Skin of body (tissue), 2 donors: ENCODE data around the gene FBXL14. TPM values are rescaled to one million over a fixed set of nuclear protein-coding genes. Genes with fewer than 3 reads are reported as not detected.
"Not testable (repeated sequence)": the region's sequence is repeated elsewhere in the genome, so short reads cannot be mapped to it uniquely, and the experiment has no call there.

Experiments used
- DNase-seq: peaks from one replicate; lab custom pipeline; 2025; lab: John Stamatoyannopoulos, UW
- total RNA-seq: library from RNA; depleted of rRNA; stranded (reverse); fragments of >200 nt; gene quantifications from one replicate; pipeline ENCODE4 v1.2.3, GENCODE V29; 2014

The FBXL14 gene
- total RNA-seq, 1 donor from 2014 or later = 4.8 TPM

DNA sequence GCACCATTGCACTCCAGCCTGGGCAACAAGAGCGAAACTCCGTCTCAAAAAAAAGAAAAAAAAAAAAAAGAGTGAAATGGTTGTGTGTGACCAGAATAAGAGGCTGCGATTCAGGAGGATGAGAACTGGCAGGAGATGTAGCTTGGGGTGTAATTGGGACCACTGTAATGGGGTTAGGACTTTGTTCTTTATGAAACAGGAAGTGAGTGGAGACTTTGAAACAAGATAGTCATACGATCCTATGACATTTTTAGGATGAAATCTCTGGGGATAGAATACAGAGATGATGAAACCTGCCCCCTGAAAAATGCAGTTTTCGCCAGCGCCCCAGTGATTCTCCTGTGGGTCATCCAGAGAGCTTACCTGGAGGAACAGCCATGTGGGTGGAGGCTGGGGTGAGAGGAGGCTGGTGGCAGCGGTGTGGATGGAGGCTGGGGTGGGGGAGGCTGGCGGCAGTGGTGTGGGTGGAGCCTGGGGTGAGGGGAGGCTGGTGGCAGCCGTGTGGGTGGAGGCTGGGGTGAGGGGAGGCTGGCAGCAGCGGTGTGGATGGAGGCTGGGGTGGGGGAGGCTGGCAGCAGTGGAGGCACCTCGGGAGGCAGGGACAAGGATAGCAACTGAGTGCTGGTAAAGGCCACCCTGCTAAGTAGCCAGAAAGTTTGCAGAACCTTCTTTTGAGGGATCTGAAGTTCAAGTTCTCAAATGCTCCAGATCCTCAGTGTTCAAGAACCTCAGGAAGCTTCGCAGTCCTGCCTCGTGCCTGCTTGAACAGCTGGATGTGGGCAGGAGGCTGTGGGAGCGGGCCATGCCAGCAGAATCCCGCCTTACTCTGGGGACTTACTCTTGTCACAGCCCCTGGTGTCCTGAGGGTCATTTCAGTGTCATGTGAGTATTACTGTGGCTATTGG is 20.2 kb downstream of the FBXL14 start:
- DNase-seq = no peak

DNA sequence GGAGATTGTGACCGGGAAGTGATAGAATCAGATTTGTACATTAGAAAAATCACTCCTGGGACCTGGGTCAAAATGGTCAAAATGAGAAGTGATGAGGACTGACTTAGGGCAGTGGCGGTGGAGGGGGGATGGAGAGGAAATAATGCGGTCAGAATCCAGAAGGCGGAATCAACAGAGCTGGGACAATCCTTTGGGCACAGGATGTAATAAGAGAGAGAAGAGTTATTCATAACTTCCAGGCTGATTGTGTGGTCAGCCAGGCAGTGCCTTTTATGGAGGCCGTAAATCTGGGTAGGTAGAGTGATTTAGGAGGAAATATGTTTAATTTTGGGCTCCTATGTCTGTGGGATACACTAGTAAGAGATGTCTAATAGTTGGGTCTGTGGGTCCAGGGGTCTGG is 21.6 kb downstream of the FBXL14 start:
- DNase-seq = no peak

DNA sequence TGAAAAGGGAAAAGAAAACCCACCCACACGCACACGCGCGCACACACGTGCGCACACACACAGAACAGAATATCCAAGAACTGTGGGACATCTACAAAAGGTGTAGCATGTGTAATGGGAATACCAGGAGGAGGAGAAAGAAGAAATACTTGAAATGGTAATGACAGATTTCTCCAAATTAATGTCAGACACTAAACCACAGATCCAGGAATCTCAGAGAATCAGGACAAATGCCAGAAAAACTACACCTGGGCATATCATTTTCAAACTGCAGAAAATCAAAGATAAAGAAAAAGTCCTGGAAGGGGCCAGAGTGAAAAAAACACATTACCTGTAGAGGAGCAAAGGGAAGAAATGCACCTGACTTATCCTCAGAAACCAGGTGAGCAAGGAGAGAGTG is 26.5 kb downstream of the FBXL14 start:
- no peak for DNase-seq

DNA sequence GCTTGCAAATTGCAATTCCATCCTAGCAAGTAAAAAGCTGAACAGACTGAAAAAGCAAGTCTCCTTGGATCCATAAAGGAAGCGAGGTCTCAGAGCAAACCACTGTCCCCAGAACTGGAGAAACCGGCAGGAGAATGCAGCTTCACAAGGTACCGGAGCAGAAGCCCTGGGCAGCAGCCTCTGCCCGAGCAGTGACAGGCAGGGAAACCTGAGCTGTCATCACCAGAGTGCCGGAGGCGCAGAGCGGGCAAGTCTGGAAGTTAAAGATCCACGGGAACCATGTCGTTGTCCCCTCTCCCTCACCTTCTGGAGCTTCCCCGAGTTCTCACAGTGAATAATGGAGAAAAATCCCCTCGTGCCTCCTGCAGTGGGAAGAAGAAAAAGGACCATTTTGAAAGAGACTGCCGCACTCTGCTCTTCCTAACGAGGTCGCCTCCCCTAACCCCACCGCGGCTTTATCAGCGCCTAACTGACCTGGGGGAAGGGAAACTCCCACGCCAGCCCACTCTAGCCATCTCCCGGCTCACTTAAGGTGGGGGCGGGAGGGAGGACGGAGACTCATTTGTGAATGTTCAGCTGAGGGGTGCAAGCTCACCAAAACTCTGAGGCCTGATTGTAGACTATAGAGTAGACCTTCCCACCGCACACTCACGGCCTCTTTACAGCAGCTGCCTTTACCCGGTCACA is 27.8 kb downstream of the FBXL14 start:
- no peak for DNase-seq

DNA sequence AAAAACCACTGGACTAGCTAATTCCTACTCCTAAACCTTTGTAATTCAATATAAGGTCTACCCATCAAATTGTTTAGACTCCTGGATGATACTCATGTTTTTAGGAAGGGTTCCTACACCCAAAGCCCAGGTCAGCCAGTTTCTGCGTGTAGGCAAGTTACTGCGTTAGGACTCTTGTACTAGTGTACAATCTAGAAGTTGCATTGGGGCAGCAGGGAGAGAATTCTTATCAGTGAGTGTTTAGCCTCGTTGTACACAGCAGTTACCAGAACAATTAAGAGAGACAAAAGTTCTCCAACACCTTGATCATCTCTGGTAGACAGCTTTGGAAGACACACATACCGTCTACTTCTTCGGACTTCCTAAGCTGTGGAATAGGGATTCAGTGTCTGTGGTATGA is 29.2 kb downstream of the FBXL14 start:
- DNase-seq = no peak

DNA sequence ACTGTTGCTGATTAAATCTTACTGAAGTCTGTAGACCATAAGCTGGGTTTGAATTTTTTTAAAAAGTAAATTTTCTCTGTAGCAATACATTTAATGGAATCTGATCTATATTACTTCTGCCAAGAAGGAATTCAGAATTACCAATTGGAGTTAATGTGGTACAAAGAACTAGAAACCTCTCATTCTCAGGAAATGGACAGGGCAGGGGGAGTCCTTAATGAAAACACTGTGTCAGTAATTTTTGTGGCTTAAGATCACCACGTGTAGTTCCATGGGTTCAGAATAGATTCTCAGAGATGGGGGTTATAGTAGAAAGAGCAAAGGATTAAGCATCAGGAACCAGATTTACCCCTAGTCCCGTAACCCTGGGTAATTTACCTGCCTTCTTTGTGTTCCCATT is 30.3 kb downstream of the FBXL14 start:
- DNase-seq = no peak

DNA sequence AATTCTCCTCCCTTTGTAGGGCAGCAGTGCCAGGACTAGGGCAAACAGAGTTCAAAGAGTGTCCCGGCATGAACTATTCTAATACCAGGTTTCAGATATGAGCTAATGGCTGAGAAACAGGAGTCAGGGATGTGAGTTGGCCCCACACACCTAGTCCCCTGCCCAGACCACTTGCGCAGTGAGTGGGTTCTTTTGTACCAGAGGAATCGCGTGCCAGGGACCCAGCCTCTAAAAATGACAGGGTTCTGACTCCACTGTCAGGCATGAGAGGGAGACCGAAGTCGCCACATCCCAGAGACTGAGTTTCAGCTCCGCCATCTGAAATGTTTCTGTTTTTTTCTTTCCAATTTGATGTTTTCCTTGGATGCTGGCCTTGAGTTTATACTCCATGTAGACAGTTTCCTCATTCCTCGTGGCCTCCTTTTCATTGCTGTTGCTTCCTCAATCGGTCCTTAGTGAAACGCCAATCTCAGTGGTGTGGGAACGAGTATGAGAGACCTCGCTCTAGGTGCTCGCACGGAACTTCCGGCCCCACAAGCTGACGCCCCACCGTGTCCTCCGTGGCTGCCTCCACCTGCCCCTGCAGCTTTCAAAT is 31.5 kb downstream of the FBXL14 start:
- no peak for DNase-seq

DNA sequence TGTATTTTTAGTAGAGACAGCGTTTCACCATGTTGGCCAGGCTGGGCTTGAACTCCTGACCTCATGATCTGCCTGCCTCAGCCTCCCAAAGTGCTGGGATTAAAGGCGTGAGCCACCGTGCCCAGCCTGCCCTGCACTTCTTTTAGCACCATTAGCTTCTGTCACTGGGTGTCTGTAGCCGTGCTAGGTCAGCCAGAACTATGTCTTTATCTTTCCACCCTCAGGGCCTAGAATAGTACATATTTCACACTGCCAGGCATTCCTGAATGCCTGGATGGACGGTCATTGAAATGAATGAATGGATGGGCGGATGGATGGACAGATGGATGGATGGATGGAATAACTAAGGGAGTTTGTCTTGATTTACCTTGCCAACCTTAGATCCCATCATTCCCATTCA is 33.7 kb downstream of the FBXL14 start:
- no peak for DNase-seq

DNA sequence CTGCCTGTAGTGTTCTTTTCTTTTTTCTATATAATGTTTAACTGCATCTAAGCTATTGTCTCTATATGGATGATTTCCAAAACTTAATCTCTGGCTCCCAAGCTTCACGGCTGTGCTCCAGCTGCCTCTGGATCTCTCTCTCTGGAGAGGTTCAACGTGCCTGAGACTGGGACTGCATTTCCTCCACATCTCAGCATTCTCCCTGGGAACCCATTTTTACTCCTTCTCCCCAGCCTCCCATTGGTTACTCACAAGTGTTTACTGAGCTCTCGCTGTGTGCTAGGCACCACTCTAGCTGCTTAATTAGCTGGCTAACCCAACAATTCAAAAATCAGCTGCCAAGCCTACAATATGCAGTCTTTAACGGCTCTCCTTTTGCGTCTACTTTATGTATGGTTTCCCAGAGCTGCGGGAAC is 34.7 kb downstream of the FBXL14 start:
- DNase-seq = peak; percentile 77

DNA sequence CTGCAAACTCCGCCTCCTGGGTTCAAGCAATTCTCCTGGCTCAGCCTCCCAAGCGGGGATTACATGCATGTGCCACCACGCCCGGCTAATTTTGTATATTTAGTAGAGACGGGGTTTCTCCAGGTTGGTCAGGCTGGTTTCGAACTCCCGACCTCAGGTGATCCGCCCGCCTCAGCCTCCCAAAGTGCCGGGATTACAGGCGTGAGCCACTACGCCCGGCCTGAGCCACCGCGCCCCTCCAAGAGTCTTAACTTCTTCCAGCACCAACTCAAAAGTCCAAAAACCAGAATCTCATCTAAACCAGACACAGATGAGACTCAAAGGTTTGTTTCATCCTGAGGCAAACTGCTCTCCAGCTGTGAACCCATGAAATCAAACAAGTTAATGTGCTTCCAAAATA is 36.3 kb downstream of the FBXL14 start:
- not testable (repeated sequence) for DNase-seq

DNA sequence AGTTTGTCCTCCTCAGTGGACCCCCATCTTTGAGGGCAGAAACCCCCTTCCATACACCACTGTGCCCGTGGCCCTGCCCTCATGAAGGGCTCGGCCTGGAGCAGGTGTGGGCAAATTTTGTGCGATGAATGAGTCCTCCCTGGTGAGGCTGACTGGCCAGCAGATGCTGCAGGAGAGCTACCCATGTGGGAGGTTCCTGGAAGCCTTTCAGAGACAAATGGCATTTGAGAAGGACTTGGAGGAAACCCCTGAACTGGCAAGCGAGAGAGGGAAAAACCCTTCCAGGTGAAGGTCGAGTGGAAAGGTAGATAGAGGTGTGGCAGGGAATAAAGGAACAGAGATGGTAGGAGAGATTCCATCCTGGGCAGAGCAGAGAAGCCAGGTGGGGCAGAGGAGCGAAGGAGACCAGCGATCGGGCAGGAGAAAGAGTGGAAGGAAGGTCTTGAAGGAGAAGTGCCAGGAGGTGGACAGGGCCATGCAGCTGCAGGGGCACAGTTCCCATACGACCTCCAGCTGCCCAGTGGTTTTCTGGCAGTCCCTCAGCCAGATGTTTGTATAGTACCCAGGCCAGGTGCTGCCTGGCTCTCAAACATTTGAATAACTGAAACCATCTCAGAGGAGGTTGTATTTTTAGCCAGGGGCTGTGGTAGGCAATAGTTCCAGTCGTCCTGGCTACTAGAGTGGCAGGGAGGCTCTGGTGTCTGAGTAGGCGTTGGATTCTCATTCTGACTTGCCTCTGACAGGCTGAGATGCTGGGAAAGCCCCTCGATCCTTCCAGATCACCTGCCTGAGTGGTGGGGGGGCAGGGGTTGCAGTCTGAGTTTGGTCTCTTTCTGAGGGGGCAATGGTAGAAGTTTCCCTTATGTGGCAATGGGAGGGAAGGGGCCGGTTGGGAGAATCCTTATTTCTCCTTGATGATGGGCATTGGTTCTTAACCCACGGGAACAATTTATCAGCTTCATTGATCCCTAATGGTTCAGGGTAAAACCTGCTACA is 40.1 kb downstream of the FBXL14 start:
- DNase-seq = no peak

DNA sequence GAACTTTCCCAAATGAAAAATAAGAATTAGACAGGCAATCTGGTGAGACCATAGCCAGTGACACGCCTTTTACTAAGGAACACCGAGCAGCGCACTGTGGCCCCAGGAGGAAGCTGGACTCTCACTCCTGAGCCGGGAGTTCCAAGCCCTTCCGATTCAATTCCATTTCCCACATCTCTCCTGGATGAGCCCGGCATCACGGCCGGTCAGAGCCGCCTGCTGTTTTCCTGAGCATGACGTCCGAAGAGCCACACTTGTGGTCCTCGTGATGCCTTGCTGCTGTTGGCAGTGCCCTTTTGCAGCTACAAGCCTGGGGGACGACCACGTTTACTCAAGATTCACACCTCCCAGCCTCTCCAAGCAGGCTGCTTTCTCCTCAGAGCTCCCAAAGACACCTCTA is 40.8 kb downstream of the FBXL14 start:
- no peak for DNase-seq

DNA sequence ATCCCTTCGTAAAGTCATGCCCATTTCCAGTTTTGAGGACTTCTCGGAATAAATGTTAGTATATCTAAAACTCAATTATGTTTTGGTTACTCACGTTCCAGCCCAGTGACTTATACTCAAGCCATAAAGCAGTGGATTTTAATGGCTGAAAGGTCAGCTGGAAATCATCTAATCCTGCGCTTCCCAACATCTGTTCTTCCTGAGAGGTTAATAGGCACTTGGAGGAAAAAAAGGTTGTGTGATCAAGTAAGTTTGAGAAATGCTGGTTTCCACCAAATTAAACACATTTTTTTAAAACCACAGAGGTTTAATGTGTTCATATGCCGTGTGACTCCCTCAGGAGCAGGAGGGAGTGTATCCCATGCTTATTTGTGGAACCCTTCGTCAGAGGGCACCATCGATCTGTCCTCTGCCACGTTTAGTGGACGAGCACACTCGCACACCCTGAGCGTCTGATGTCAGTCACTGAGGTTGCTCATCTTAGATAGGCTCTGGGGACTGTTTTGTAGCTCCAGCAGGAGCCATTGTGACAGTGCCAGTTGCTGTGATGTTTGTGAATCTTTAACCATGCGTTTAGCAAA is 41.4 kb downstream of the FBXL14 start:
- DNase-seq = peak; percentile 17

DNA sequence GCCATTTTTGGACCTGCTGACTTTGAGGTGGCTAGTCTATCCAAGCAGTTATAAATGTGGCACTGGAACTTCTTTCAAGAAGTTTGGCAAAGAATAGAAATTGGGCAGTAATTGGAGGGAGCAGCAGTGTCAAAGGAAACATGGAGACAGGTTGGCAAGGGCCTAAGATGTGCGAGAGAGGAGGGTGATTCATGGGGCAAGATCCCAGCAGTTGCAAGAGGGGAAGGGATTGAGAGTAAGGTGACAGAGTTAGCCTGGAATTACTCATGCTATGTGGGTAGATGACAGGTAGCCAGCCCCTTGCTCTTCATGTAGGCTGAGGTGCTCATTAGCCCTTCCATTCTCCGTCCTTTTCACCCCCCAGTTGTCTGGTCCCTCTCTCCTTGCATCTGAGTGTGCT is 42.2 kb downstream of the FBXL14 start:
- DNase-seq = no peak

DNA sequence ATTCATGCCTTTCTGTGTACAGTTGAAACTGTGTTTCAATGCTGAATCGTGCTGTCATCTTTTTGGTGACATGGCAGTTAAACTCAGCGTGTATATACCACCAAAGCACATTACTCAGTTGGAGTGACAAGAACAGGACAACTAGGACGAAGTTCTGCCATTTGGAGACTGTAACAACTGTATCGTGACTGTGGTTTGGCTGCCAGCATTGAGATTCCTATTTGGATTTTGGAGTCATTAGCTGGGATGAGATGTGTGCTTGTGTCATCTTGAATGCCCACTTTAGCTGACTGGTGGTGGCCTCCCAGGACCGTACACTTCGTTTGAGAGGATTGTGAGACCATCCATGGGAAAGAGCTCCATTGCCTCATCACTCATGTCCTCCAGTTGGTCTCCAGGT is 42.9 kb downstream of the FBXL14 start:
- no peak for DNase-seq

DNA sequence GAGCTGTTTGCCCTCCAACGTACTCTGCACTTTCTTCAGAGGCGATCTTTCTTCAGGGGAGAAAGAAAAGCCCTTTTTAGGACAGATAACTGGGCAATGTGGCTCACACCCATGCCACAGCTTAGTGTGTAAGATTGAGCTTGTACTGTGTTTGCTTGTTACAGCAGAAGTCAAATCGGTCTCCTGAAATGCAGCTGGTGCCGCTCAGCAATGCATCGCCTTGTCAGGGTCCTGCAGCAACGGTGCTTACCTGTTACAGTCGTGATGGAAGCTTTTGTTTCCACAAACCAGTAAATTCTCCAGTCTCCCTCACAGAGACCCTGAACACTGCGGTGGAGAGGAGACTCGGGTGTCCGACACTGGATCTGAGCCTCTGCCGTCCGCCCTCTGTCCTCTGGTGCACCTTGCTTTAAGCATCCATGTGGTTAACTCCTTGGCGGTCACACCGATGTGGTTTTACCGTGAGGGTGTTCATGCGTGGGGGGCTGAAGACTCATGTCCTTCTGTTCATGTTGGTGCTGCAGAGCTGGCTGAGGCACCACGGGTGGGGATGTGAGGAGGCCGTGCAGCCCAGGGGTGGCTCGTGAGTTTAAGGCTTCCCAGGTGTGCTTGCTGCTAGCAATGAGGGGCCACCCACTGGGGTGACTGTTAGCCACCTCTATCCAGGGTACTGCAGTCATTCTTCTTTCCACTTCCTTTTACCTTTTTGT is 47.3 kb downstream of the FBXL14 start:
- DNase-seq = no peak

DNA sequence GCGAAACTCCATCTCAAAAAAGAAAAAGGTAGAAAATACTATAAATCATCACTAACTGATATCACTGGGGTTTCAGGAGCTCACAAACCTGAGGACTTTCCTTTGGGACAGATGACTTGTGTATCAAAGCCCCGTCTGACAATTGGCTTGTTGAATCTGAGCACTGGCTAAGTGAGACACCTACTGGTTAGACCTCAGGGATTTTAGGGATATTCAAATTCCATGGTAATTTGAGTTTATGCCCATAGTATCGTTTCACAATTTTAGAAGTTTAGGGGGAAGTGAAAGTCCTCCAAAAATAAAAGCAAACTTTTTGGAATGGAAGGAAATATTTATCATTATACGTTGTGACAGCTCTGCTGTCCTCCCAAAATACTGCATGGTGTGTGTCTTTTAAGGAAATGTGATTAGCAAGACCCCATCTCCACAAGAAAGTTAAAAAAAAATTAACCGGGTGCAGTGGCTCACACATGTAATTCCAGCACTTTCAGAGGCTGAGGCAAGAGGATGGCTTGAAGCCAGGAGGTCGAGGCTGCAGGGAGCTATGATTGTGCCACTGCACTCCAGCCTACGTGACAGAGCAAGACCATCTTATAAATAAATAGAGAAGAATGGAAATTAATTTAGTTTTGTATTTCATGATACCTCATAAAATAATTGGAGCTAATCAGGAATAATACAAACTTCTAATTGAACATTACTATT is 49.2 kb downstream of the FBXL14 start:
- no peak for DNase-seq

DNA sequence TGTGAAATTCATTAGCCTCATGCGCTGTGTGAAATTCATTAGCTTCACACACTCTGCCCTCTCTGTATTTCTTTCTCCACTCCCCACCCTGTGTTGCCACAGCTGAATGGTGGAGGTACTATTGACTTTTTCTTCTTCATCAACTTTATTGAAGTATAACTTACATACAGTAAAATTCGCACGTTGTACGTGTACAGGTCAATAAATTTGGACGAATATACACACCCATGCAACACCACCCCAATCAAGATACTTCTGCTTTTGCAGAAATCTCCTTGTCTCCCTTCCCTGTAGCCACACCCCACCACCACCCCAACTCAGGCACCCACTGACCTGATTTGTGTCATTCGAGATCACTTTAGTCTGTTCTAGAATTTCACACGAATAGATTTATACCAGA is 51.8 kb downstream of the FBXL14 start:
- no peak for DNase-seq

DNA sequence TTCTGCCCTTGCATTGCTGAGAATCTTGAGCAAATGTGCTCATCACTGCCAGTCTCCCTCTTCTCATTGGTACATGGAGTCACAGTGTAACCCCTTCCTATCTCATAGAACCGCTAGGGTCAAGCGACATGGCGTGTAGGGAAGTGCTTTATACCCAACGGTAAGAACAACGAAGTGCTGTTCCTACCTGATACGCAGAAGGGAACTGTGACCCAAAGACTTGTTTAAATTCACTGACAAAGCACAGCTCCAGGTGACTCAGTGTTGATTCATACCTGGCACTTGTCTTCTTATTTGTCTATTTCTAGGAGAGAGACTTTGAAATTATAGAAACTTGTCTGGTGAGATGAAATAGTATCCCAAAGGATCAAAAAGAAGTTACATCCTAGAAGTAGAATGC is 53.7 kb downstream of the FBXL14 start:
- no peak for DNase-seq

DNA sequence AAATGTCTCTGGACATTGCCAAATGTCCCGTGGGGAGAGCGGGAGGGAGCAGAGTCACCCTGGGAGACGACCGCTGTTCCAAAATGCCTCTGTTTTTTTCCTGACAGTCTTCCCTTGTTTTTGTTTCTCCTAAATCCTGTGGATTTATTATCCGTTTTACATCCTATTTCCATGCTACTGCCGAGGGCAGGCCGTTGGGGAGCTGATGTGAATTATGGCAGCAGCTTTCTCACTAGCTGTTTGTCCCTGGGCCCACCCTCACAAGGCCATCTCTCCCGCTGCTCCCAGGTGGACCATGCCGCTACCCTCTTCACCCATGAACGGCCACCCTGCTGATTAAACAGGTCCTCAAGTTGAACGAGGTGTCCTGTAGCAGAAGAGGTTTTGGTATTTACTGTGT is 55.2 kb downstream of the FBXL14 start:
- DNase-seq = no peak
